Caco-2 (cell line): ENCODE measurements around the gene VPS50. TPM values are rescaled to one million over a fixed set of nuclear protein-coding genes. Genes with fewer than 3 reads are reported as not detected.

Experiments used
- BruUV-seq: library from RNA; stranded (reverse); fragments of 400-500 nt; replicated peaks from 2 replicates; lab custom pipeline; 2021; lab: Mats Ljungman, UMichigan
- CTCF ChIA-PET: fragments of 300-600 bp; sonication (Branson Sonifier 250); formaldehyde crosslinking; loops from one replicate; lab custom pipeline; 2022; ENCODE audit warnings: antibody characterized with exemption; lab: Charles Lee
- POLR2A ChIA-PET: fragments of 300-600 bp; sonication (Branson Sonifier 250); formaldehyde crosslinking; loops from one replicate; lab custom pipeline; 2022; ENCODE audit warnings: antibody characterized with exemption; lab: Charles Lee
- DNase-seq, 2 experiments: peaks; one replicate each; pipeline versions ENCODE4 v3.0.0 to v3.0.0-alpha.2; 2020 to 2022
- H3K27me3 ChIP-seq: replicated peaks from 2 replicates; pipeline ENCODE4 v1.6.0; 2011; ENCODE audit warnings: low read length; ENCODE audit not compliant: control insufficient read depth, insufficient read depth
- H3K36me3 ChIP-seq: 2 replicates; pipeline ENCODE4 v1.5.1; 2011; ENCODE audit warnings: low read length; ENCODE audit not compliant: control insufficient read depth, insufficient read depth
- H3K4me1 ChIP-seq: fragments of 250-450 bp; sonication (Bioruptor Pico); 2 replicates; pipeline ENCODE4 v1.5.1; 2020; ENCODE audit warnings: mild to moderate bottlenecking
- H3K4me3 ChIP-seq: 2 replicates; pipeline ENCODE4 v1.5.1; 2011; ENCODE audit warnings: low read depth, mild to moderate bottlenecking, control low read depth, low read length
- H3K9me3 ChIP-seq: fragments of 250-450 bp; sonication (Bioruptor Pico); 2 replicates; pipeline ENCODE4 v1.5.1; 2020; ENCODE audit warnings: mild to moderate bottlenecking, moderate library complexity
- H3K27ac Mint-ChIP-seq: one replicate; pipeline ENCODE4 v1.8.0; 2022; ENCODE audit warnings: mixed read lengths; ENCODE audit not compliant: unreplicated experiment
- H3K27me3 Mint-ChIP-seq: one replicate; pipeline ENCODE4 v1.8.0; 2022; ENCODE audit warnings: mixed read lengths; ENCODE audit not compliant: insufficient read depth, unreplicated experiment
- H3K36me3 Mint-ChIP-seq: one replicate; pipeline ENCODE4 v1.8.0; 2022; ENCODE audit warnings: mild to moderate bottlenecking, mixed read lengths; ENCODE audit not compliant: insufficient read depth, unreplicated experiment
- H3K4me1 Mint-ChIP-seq: one replicate; pipeline ENCODE4 v1.8.0; 2022; ENCODE audit warnings: low read depth, mixed read lengths; ENCODE audit not compliant: unreplicated experiment
- H3K4me3 Mint-ChIP-seq: one replicate; pipeline ENCODE4 v1.8.0; 2022; ENCODE audit warnings: mild to moderate bottlenecking, moderate library complexity, mixed read lengths; ENCODE audit not compliant: unreplicated experiment
- H3K9me3 Mint-ChIP-seq: one replicate; pipeline ENCODE4 v1.8.0; 2022; ENCODE audit warnings: mixed read lengths; ENCODE audit not compliant: unreplicated experiment
- CTCF ChIP-seq, 2 experiments: fragments of 200-600 bp in 1 of 2; IDR thresholded peaks; 1 replicate in 1 of 2; 2 replicates in 1 of 2; pipeline versions ENCODE4 v1.5.1 to v1.8.0; 2011 to 2022; ENCODE audit warnings: antibody characterized with exemption in 1 of 2, control low read depth in 1 of 2, inconsistent platforms in 1 of 2, low read depth in 1 of 2, low read length in 1 of 2, mild to moderate bottlenecking in 1 of 2, moderate library complexity in 1 of 2; ENCODE audit not compliant: insufficient read depth in 1 of 2, severe bottlenecking in 1 of 2, unreplicated experiment in 1 of 2
- intact Hi-C: fragments of 100-400 bp; cut with micrococcal nuclease; formaldehyde crosslinking; loops from one replicate; pipeline ENCODE4 v1.10.0; 2022; ENCODE audit not compliant: unreplicated experiment
- total RNA-seq: library from RNA; stranded (reverse); gene quantifications from 2 replicates; pipeline ENCODE4 v1.2.3, GENCODE V29; 2022

VPS50 gene
- total RNA-seq, 1 experiment from 2014 or later, result 40.3 TPM

- Histone ChIP-seq H3K4me1 (no peaks in the 10 kb centered on the region), H3K4me3 (no peak overlapping the region), H3K9me3 (no peaks in the 10 kb centered on the region; the same call in 1 of the 2 replicates), H3K27me3 (no peaks in the 10 kb centered on the region; the same call in 1 of the 2 replicates), H3K36me3 (no peaks in the 10 kb centered on the region)
- TF ChIP-seq CTCF (IDR thresholded peaks at IDR 0.05; ENCODE audit: insufficient read depth in 1 of 2, low read depth in 1 of 2, low read length in 1 of 2, severe bottlenecking in 1 of 2, unreplicated experiment in 1 of 2), result no peak
- Mint-ChIP-seq H3K4me1 (no peaks in the 10 kb centered on the region), H3K4me3 (no peak overlapping the region), H3K36me3 (no peaks in the 10 kb centered on the region), H3K27me3 (peaks cover 20% of the 10 kb centered on the region), H3K27ac (no peak overlapping the region), H3K9me3 (no peaks in the 10 kb centered on the region)
- DNase-seq, result no peak
- ChIA-PET CTCF (no interaction called here), POLR2A (no interaction called here)
- no TSS peak for BruUV-seq
- intact Hi-C loops, result no loop called here
Observed at GRCh38 chr7:93382362-93382761, 150.2 kb downstream of the VPS50 start.

- Mint-ChIP-seq H3K4me3 (no peak overlapping the region), H3K4me1 (no peaks in the 10 kb centered on the region), H3K27me3 (peaks cover 27% of the 10 kb centered on the region), H3K27ac (no peak overlapping the region), H3K36me3 (no peaks in the 10 kb centered on the region), H3K9me3 (no peaks in the 10 kb centered on the region)
- CTCF ChIA-PET, result no interaction called here
- Histone ChIP-seq H3K36me3 (no peaks in the 10 kb centered on the region), H3K9me3 (no peaks in the 10 kb centered on the region), H3K4me1 (no peaks in the 10 kb centered on the region), H3K27me3 (no peaks in the 10 kb centered on the region; the same call in 1 of the 2 replicates), H3K4me3 (no peak overlapping the region)
- POLR2A ChIA-PET, result no interaction called here
- DNase-seq, result no peak
- no peak for TF ChIP-seq CTCF (IDR thresholded peaks at IDR 0.05; ENCODE audit: insufficient read depth in 1 of 2, low read depth in 1 of 2, low read length in 1 of 2, severe bottlenecking in 1 of 2, unreplicated experiment in 1 of 2)
- intact Hi-C loops, result no loop called here
- no TSS peak for BruUV-seq
Observed at GRCh38 chr7:93390660-93391059, 158.5 kb downstream of the VPS50 start.

GRCh38 chr7:93392984-93393383 lies 160.8 kb downstream of the VPS50 start:
- H3K27ac Mint-ChIP-seq, result no peak overlapping the region
- H3K4me3 Mint-ChIP-seq, result no peak overlapping the region
- TF ChIP-seq CTCF (IDR thresholded peaks at IDR 0.05; ENCODE audit: insufficient read depth in 1 of 2, low read depth in 1 of 2, low read length in 1 of 2, severe bottlenecking in 1 of 2, unreplicated experiment in 1 of 2), result no peak
- Histone ChIP-seq H3K27me3 (no peaks in the 10 kb centered on the region), H3K4me1 (no peaks in the 10 kb centered on the region), H3K9me3 (no peaks in the 10 kb centered on the region), H3K4me3 (no peak overlapping the region), H3K36me3 (no peaks in the 10 kb centered on the region)
- no TSS peak for BruUV-seq
- intact Hi-C loops, result no loop called here
- CTCF ChIA-PET, result no interaction called here
- POLR2A ChIA-PET, result no interaction called here
- H3K4me1 Mint-ChIP-seq, result no peaks in the 10 kb centered on the region
- DNase-seq, result no peak
- no peaks in the 10 kb centered on the region for H3K9me3 Mint-ChIP-seq
- no peaks in the 10 kb centered on the region for H3K36me3 Mint-ChIP-seq
- H3K27me3 Mint-ChIP-seq, result peaks cover 15% of the 10 kb centered on the region
